ENCODE results near the gene DNAJC5.
"Not testable (repeated sequence)": the region's sequence is repeated elsewhere in the genome, so short reads cannot be mapped to it uniquely, and the experiment has no call there.

DNAJC5 gene

GRCh38 chr20:63894358-63895201 lies at the start of gene DNAJC5:
Gene DNAJC5, plus strand, starts transcription at chr20:63895126. Its CDS starts 33,220 bp downstream, at chr20:63928346.
- DNase-seq, result peak; percentile 76

GRCh38 chr20:63846128-63846771 lies 48.7 kb upstream of the DNAJC5 start:
- no peak for DNase-seq

- DNase-seq, result no peak
Observed at GRCh38 chr20:63846888-63847236, 48.1 kb upstream of the DNAJC5 start.

- DNase-seq, result no peak
Observed at GRCh38 chr20:63847237-63848002, 47.5 kb upstream of the DNAJC5 start.

- DNase-seq, result no peak
Observed at GRCh38 chr20:63848003-63848911, 46.7 kb upstream of the DNAJC5 start.

- no peak for DNase-seq
Observed at GRCh38 chr20:63850689-63851547, 44.0 kb upstream of the DNAJC5 start.

- DNase-seq, result not testable (repeated sequence)
Observed at GRCh38 chr20:63851548-63851943, 43.4 kb upstream of the DNAJC5 start.

GRCh38 chr20:63853733-63854068 lies 41.2 kb upstream of the DNAJC5 start:
- DNase-seq, result not testable (repeated sequence)

- DNase-seq, result no peak
Observed at GRCh38 chr20:63854069-63854765, 40.7 kb upstream of the DNAJC5 start.

GRCh38 chr20:63854766-63855362 lies 40.1 kb upstream of the DNAJC5 start:
- no peak for DNase-seq

GRCh38 chr20:63855363-63856097 lies 39.4 kb upstream of the DNAJC5 start:
- no peak for DNase-seq

GRCh38 chr20:63856098-63856511 lies 38.8 kb upstream of the DNAJC5 start:
- no peak for DNase-seq

GRCh38 chr20:63857764-63858392 lies 37.0 kb upstream of the DNAJC5 start:
- DNase-seq, result no peak

GRCh38 chr20:63858393-63859165 lies 36.3 kb upstream of the DNAJC5 start:
- DNase-seq, result no peak

GRCh38 chr20:63859166-63859699 lies 35.7 kb upstream of the DNAJC5 start:
- DNase-seq, result no peak

- no peak for DNase-seq
Observed at GRCh38 chr20:63860325-63861051, 34.4 kb upstream of the DNAJC5 start.

GRCh38 chr20:63861365-63861934 lies 33.5 kb upstream of the DNAJC5 start, which contains the start of gene ABHD16B:
Gene ABHD16B, plus strand, starts transcription at chr20:63861498. Its CDS starts 43 bp downstream, at chr20:63861541.
- DNase-seq, result no peak

All from NCI-H1436 treated with DMSO at 0.1 percent for 48 hours (cell line).